PC-3 (cell line): Measurements from ENCODE around the gene AGTPBP1. TPM values are rescaled to one million over a fixed set of nuclear protein-coding genes. Genes with fewer than 3 reads are reported as not detected.
A peak's percentile ranks its signal among the peaks of the same experiment; 100 is the strongest.

ENCODE experiments used
- ATAC-seq: fragments of 200-7000 bp; cut with Tn5 transposase; 2 replicates; pipeline ENCODE4 v1.9.1; 2020; ENCODE audit warnings: mild to moderate bottlenecking, moderate library complexity
- BruUV-seq: library from RNA; stranded (reverse); fragments of 400-500 nt; replicated peaks from 2 replicates; lab custom pipeline; 2021; lab: Mats Ljungman, UMichigan
- CTCF ChIA-PET: fragments of 300-600 bp; sonication (Branson Sonifier 250); formaldehyde crosslinking; loops from one replicate; lab custom pipeline; 2022; ENCODE audit warnings: antibody characterized with exemption; lab: Charles Lee
- POLR2A ChIA-PET: fragments of 300-600 bp; sonication (Branson Sonifier 250); formaldehyde crosslinking; loops from one replicate; lab custom pipeline; 2022; ENCODE audit warnings: antibody characterized with exemption; ENCODE audit not compliant: unreplicated experiment; lab: Charles Lee
- DNase-seq: peaks from one replicate; pipeline ENCODE4 v3.0.0-alpha.2; 2015
- H2AFZ ChIP-seq: fragments of 300-600 bp; sonication (generic); 2 replicates; pipeline ENCODE4 v1.6.0; 2016; ENCODE audit warnings: antibody characterized with exemption, low read length
- H3F3A ChIP-seq: fragments of 300-600 bp; sonication (generic); one replicate; pipeline ENCODE4 v1.6.0; 2017; ENCODE audit warnings: antibody characterized with exemption, low read length, control low read depth, mild to moderate bottlenecking; ENCODE audit not compliant: unreplicated experiment
- H3K27ac ChIP-seq: fragments of 300-600 bp; sonication (generic); 2 replicates; pipeline ENCODE4 v1.5.1; 2016; ENCODE audit warnings: mild to moderate bottlenecking, low read length
- H3K27me3 ChIP-seq: fragments of 300-600 bp; sonication (generic); 2 replicates; pipeline ENCODE4 v1.6.1; 2016; ENCODE audit warnings: low read length, mixed read lengths
- H3K36me3 ChIP-seq: fragments of 300-600 bp; sonication (generic); 2 replicates; pipeline ENCODE4 v1.6.1; 2016; ENCODE audit warnings: low read depth, mixed run types, low read length, mixed read lengths
- H3K4me1 ChIP-seq: fragments of 300-600 bp; sonication (generic); 2 replicates; pipeline ENCODE4 v1.5.1; 2016; ENCODE audit warnings: low read length; ENCODE audit not compliant: insufficient read depth
- H3K4me2 ChIP-seq: fragments of 300-600 bp; sonication (generic); 2 replicates; pipeline ENCODE4 v1.6.0; 2016; ENCODE audit warnings: low read length
- H3K4me3 ChIP-seq: fragments of 300-600 bp; sonication (generic); 2 replicates; pipeline ENCODE4 v1.5.1; 2016; ENCODE audit warnings: mild to moderate bottlenecking, low read length, mixed read lengths
- H3K79me2 ChIP-seq: fragments of 300-600 bp; sonication (generic); 2 replicates; pipeline ENCODE4 v1.6.1; 2017; ENCODE audit warnings: low read length, mixed read lengths
- H3K9ac ChIP-seq: fragments of 300-600 bp; sonication (generic); 2 replicates; pipeline ENCODE4 v1.6.0; 2016; ENCODE audit warnings: mild to moderate bottlenecking, low read length
- H3K9me2 ChIP-seq: fragments of 300-600 bp; sonication (generic); replicated peaks from 2 replicates; pipeline ENCODE4 v1.6.1; 2016; ENCODE audit warnings: mixed run types, low read length, mixed read lengths
- H3K9me3 ChIP-seq: fragments of 300-600 bp; sonication (generic); 2 replicates; pipeline ENCODE4 v1.6.1; 2016; ENCODE audit warnings: low read length, mixed read lengths
- H4K20me1 ChIP-seq: fragments of 300-600 bp; sonication (generic); 2 replicates; pipeline ENCODE4 v1.6.1; 2016; ENCODE audit warnings: low read length, mixed read lengths
- EZH2 ChIP-seq: fragments of 300-600 bp; sonication (generic); IDR thresholded peaks from one replicate; pipeline ENCODE4 v1.6.1; 2017; ENCODE audit warnings: antibody characterized with exemption, mild to moderate bottlenecking, low read length; ENCODE audit not compliant: unreplicated experiment
- EZH2phosphoT487 ChIP-seq: fragments of 300-600 bp; sonication (generic); IDR thresholded peaks from 2 replicates; pipeline ENCODE4 v1.6.1; 2018; ENCODE audit warnings: mild to moderate bottlenecking, antibody characterized with exemption, low read length, borderline replicate concordance
- intact Hi-C: fragments of 100-400 bp; cut with micrococcal nuclease; formaldehyde crosslinking; loops from 2 replicates; pipeline ENCODE4 v1.9.0; 2023
- total RNA-seq: library from RNA; depleted of rRNA; stranded (reverse); fragments of >200 nt; gene quantifications from 2 replicates; pipeline ENCODE4 v1.2.3, GENCODE V29; 2014
- TF ChIP-seq, protein P1 (sequence below): fragments of 300-600 bp; sonication (generic); conservative IDR thresholded peaks from 2 replicates; pipeline ENCODE4 v1.5.1; 2017; ENCODE audit warnings: antibody characterized with exemption, low read depth, mild to moderate bottlenecking, low read length

Gene AGTPBP1
- total RNA-seq, 1 experiment from 2014 or later, result 6.0 TPM

DNA sequence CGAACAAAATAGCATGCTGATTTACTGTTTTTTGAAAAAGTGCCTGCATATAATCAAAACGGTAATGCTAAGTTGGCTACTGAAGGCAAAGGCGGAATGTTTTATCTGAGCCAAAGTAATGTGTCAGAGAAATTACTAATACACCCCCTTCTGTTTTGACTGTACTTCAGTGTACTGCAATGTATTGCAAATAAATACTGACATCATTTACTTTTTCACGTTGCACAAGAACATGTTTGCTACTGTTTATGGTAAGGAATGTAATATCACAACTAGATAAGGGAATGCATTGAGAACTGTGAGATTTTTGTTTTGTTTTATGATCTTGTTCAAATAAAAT, 813 bp upstream of the AGTPBP1 start:
- Histone ChIP-seq H3K36me3 (no peaks in the 10 kb centered on the region), H3F3A (no peaks in the 10 kb centered on the region), H2AFZ (peak overlapping the region; percentile 91), H3K9me3 (no peaks in the 10 kb centered on the region), H3K4me3 (peak overlapping the region; percentile 80), H3K9ac (peak overlapping the region; percentile 62), H3K27me3 (no peaks in the 10 kb centered on the region), H3K4me2 (peak overlapping the region; percentile 95), H3K9me2 (no peaks in the 10 kb centered on the region), H4K20me1 (0 out of 2 replicates have a peak, but pooled peaks cover 4% of the 10 kb centered on the region), H3K4me1 (peaks cover 13% of the 10 kb centered on the region; the same call in 1 of the 2 replicates), H3K27ac (peak overlapping the region; percentile 23; the same call in 1 of the 2 replicates), H3K79me2 (peaks cover 23% of the 10 kb centered on the region)
- peak; percentile 40 for DNase-seq
- POLR2A ChIA-PET, result no interaction called here
- intact Hi-C loops, result loop anchor here (2.0 kb wide), 1 partner anchor 44 kb away; no protein-coding TSS in a partner anchor
- TF ChIP-seq, protein P1, sequence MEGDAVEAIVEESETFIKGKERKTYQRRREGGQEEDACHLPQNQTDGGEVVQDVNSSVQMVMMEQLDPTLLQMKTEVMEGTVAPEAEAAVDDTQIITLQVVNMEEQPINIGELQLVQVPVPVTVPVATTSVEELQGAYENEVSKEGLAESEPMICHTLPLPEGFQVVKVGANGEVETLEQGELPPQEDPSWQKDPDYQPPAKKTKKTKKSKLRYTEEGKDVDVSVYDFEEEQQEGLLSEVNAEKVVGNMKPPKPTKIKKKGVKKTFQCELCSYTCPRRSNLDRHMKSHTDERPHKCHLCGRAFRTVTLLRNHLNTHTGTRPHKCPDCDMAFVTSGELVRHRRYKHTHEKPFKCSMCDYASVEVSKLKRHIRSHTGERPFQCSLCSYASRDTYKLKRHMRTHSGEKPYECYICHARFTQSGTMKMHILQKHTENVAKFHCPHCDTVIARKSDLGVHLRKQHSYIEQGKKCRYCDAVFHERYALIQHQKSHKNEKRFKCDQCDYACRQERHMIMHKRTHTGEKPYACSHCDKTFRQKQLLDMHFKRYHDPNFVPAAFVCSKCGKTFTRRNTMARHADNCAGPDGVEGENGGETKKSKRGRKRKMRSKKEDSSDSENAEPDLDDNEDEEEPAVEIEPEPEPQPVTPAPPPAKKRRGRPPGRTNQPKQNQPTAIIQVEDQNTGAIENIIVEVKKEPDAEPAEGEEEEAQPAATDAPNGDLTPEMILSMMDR, result no peak
- no peak for TF ChIP-seq EZH2
- TF ChIP-seq EZH2phosphoT487, result no peak
- ATAC-seq, result 0 out of 2 replicates have a peak, but pooled peaks have one; percentile 2
- BruUV-seq, result no TSS peak
- CTCF ChIA-PET, result no interaction called here

DNA sequence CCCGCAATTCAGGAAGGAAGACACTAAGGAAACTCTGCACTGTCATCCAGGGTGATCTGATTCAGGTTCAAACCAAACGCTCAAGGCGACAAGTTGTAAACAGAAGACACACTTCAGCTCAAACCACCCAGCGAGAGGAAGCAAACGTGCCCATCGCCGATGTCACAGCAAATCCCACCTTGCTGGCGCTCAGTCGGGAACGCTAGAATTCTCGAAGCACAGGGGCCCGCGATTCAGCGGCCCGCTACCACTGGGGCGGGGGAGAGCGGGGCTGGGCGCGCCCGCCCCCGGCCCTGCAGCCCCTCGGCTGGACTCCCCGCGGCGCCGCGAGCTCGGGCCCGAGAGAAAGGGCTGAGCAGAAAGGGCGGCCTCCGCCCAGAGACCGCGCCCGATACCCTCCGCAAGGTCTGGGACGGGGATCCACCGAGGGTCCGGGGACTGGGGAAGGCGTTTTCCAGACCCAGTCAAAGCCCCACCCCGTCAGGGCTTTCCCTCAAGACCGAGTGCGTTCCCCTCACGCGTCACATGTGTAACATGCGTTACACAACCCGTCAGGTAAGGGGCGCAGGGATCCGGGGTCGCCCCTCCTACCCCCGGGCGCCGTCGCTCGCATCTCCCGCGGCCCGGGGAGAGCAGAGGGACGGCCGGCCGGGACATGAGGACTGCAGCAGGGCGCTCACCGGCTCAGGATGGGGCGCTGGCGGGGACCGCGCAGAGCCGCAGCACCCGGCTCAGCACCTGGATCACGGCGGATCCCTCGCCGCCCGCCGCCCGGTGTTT, 469 bp downstream of the AGTPBP1 start:
- no peak for TF ChIP-seq EZH2phosphoT487
- TF ChIP-seq, protein P1, result no peak
- no peak for TF ChIP-seq EZH2
- BruUV-seq, result no TSS peak
- H3K27ac ChIP-seq, result no peak overlapping the region

DNA sequence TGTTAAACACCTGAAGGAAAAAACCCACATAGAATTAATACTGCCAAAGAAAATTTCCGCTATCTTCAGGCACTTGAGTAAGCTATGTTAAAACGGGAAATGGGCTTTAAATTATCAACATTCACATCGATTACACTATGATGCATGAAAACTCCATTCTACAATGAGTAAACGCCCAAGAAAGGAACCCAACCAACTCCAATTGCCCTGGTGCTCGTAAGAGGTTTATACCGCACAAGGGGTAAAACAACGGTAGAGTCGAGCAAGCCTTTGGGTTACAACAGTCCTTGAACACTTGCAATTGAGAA, 1.0 kb downstream of the AGTPBP1 start:
- CTCF ChIA-PET, result no interaction called here
- no TSS peak for BruUV-seq
- peak overlapping the region; percentile 59 for H2AFZ ChIP-seq
- peaks cover 30% of the 10 kb centered on the region for H3K79me2 ChIP-seq
- H3K36me3 ChIP-seq, result no peaks in the 10 kb centered on the region
- POLR2A ChIA-PET, result no interaction called here
- H3F3A ChIP-seq, result no peaks in the 10 kb centered on the region
- peak overlapping the region; percentile 77 for H3K4me2 ChIP-seq
- 0 out of 2 replicates have a peak, but pooled peaks cover 4% of the 10 kb centered on the region for H4K20me1 ChIP-seq
- no peaks in the 10 kb centered on the region for H3K27me3 ChIP-seq
- peak overlapping the region; percentile 70 for H3K4me3 ChIP-seq
- ATAC-seq, result no peak
- no peak overlapping the region for H3K27ac ChIP-seq
- DNase-seq, result no peak
- H3K9me3 ChIP-seq, result no peaks in the 10 kb centered on the region
- TF ChIP-seq EZH2 (no peak), EZH2phosphoT487 (no peak)
- TF ChIP-seq, protein P1, result no peak
- intact Hi-C loops, result no loop called here
- peaks cover 13% of the 10 kb centered on the region; the same call in 1 of the 2 replicates for H3K4me1 ChIP-seq
- peak overlapping the region; percentile 58; the same call in 1 of the 2 replicates for H3K9ac ChIP-seq
- no peaks in the 10 kb centered on the region for H3K9me2 ChIP-seq

More for the DNA sequence above, 469 bp downstream of the AGTPBP1 start:
- peak; percentile 55 for ATAC-seq
- Histone ChIP-seq H3F3A (no peaks in the 10 kb centered on the region), H3K4me3 (peak overlapping the region; percentile 70), H3K9me3 (no peaks in the 10 kb centered on the region), H3K9ac (peak overlapping the region; percentile 58), H4K20me1 (0 out of 2 replicates have a peak, but pooled peaks cover 4% of the 10 kb centered on the region), H3K4me2 (peak overlapping the region; percentile 77), H3K9me2 (no peaks in the 10 kb centered on the region), H3K36me3 (no peaks in the 10 kb centered on the region), H3K4me1 (peaks cover 13% of the 10 kb centered on the region; the same call in 1 of the 2 replicates), H3K27me3 (no peaks in the 10 kb centered on the region), H2AFZ (peak overlapping the region; percentile 59), H3K79me2 (peaks cover 28% of the 10 kb centered on the region)
- ChIA-PET CTCF (no interaction called here), POLR2A (no interaction called here)
- intact Hi-C loops, result no loop called here
- peak; percentile 15 for DNase-seq
